Heart right ventricle (tissue), 16 donors: Measurements from ENCODE around the gene SLC46A3. TPM values are rescaled to one million over a fixed set of nuclear protein-coding genes. Genes with fewer than 3 reads are reported as not detected.

Experiments
- ATAC-seq, 8 donors: fragments of 200-7000 bp; cut with Tn5 transposase; one replicate each; pipeline ENCODE4 v1.9.1; 2020; ENCODE audit warnings: mild to moderate bottlenecking in 8 of 8, moderate library complexity in 8 of 8, moderate number of reproducible peaks in 1 of 8
- DNase-seq, 2 donors: peaks; one replicate each; pipeline ENCODE4 v3.0.0-alpha.2; 2020
- H3K27ac ChIP-seq, 10 donors: fragments of 200-600 bp; sonication (generic) in 2 of 10; one replicate each; pipeline versions ENCODE4 v1.5.0 to v1.8.0; 2020 to 2022; ENCODE audit warnings: mild to moderate bottlenecking in 3 of 10
- H3K27me3 ChIP-seq, 7 donors: fragments of 200-600 bp; one replicate each; pipeline ENCODE4 v1.8.0; 2021 to 2022; ENCODE audit warnings: mild to moderate bottlenecking in 2 of 7
- H3K36me3 ChIP-seq, 9 donors: fragments of 200-600 bp; sonication (generic) in 1 of 9; one replicate each; pipeline versions ENCODE4 v1.5.0 to v1.8.0; 2020 to 2022; ENCODE audit warnings: mild to moderate bottlenecking in 2 of 9
- H3K4me1 ChIP-seq, 9 donors: fragments of 200-600 bp; sonication (generic) in 1 of 9; one replicate each; pipeline versions ENCODE4 v1.5.0 to v1.8.0; 2020 to 2022; ENCODE audit warnings: mild to moderate bottlenecking in 4 of 9
- H3K4me3 ChIP-seq, 10 donors: fragments of 200-600 bp; sonication (generic) in 2 of 10; one replicate each; pipeline versions ENCODE4 v1.5.0 to v1.8.0; 2020 to 2022; ENCODE audit warnings: mild to moderate bottlenecking in 7 of 10, moderate library complexity in 2 of 10
- H3K9me3 ChIP-seq, 11 donors: fragments of 200-600 bp in 10 of 11; sonication (generic) in 2 of 11; one replicate each; pipeline versions ENCODE4 v1.5.0 to v1.8.0; 2013 to 2022; ENCODE audit warnings: mild to moderate bottlenecking in 2 of 11, control low read depth in 1 of 11, moderate library complexity in 1 of 11
- CTCF ChIP-seq, 9 donors: fragments of 200-600 bp; sonication (generic) in 2 of 9; IDR thresholded peaks; one replicate each; pipeline versions ENCODE4 v1.5.0 to v1.8.0; 2021 to 2022; ENCODE audit warnings: antibody characterized with exemption in 9 of 9, mild to moderate bottlenecking in 5 of 9, moderate library complexity in 1 of 9
- WGBS, 2 donors: extraction: QIAGEN DNeasy Blood & Tissue Kit; methylation state at CpG; one replicate each; pipeline ENCODE4 v1.1.7; 2013; ENCODE audit warnings: inconsistent platforms in 1 of 2; 5-methylcytosine and 5-hydroxymethylcytosine counted together
- intact Hi-C, 10 donors: fragments of 100-400 bp; cut with DNase I; formaldehyde crosslinking; loops; one replicate each; pipeline versions ENCODE4 v1.11.1 to v1.14.2; 2022
- polyA plus RNA-seq, 2 donors: library from polyadenylated mRNA; stranded (reverse); fragments of 200-250 nt; gene quantifications; one replicate each; pipeline ENCODE4 v1.2.3, GENCODE V29; 2013
- total RNA-seq, 10 donors: library from RNA; stranded (reverse); fragmentation: NEBNext Ultra II Directional in 3 of 10; extraction: Animal tissue kit (Norgen Biotek cat#: 25700) in 3 of 10; gene quantifications; one replicate each; pipeline versions ENCODE4 v1.2.1 to v1.2.4, GENCODE V29; 2021 to 2023
- donor health status: Arrhythmogenic right ventricular cardiomyopathy.
- donor health status: ischemic (EF 13 %, LVEDD 7.1; RV severe dilation, severe dysfunction).
- donor health status: healthy with polysubstance abuse.
- donor health status: DM: no; HTN: yes; CAD: no.
- donor health status: DM: no; HTN: no; CAD: no.
- donor health status: ischemic (EF 25% LVEDD 6.9; RV normal size, moderate dysfunction).
- donor health status: ischemic (EF 25% LVEDD 5.7; RV mildly dilated, moderate dysfunction).
- donor health status: healthy.
- donor health status: DM: yes; HTN: yes; CAD: no.
- donor health status: Ischemic cardiomyopathy.
- donor health status: ischemic (EF 35%, LVEDD 5.7; RV mildly dilated, moderate dysfunction).
- donor health status: nonischemic (EF 11% LVEDD 7.7; RV severe dilation, severe dysfunction).
- donor health status: DM: yes; HTN: yes; CAD: no.
- donor health status: PGD.
- donor health status: ischemic (EF 29% LVEDD 5.4; RV normal size, mild dysfunction).
- donor health status: nonischemic (EF 23%, LVEDD 6.1; RV moderate dilation, normal function).

Gene SLC46A3
- total and polyA plus RNA-seq, 12 donors = 9.1 to 19.3 (median 13.0) TPM

GRCh38 chr13:28730762-28731161, 12.0 kb upstream of the SLC46A3 start:
- ATAC-seq = no peak
- 89 to 90% methylated on average over 3 of the region's 3 CpGs for WGBS, 2 donors

GRCh38 chr13:28729541-28729940, 10.8 kb upstream of the SLC46A3 start:
- Histone ChIP-seq H3K27me3 (peaks cover 0 to 7% (median 0%) of the 10 kb centered on the region in 7 donors), H3K9me3 (no peaks in the 10 kb centered on the region), H3K4me1 (no peaks in the 10 kb centered on the region), H3K4me3 (no peak overlapping the region), H3K27ac (no peak overlapping the region), H3K36me3 (no peaks in the 10 kb centered on the region)
- no peak for TF ChIP-seq CTCF (IDR thresholded peaks at IDR 0.05)
- intact Hi-C loops = no loop called here
- 41 to 51% methylated on average over 2 of the region's 2 CpGs for WGBS, 2 donors
- no peak for DNase-seq
- no peak for ATAC-seq

More at GRCh38 chr13:28730762-28731161, 12.0 kb upstream of the SLC46A3 start:
- Histone ChIP-seq H3K4me1 (no peaks in the 10 kb centered on the region), H3K9me3 (no peaks in the 10 kb centered on the region), H3K4me3 (no peak overlapping the region), H3K36me3 (no peaks in the 10 kb centered on the region), H3K27me3 (peaks cover 0 to 7% (median 0%) of the 10 kb centered on the region in 7 donors), H3K27ac (no peak overlapping the region)
- TF ChIP-seq CTCF (IDR thresholded peaks at IDR 0.05) = no peak
- intact Hi-C loops = no loop called here
- DNase-seq = no peak

GRCh38 chr13:28728642-28729041, 9.9 kb upstream of the SLC46A3 start:
- TF ChIP-seq CTCF (IDR thresholded peaks at IDR 0.05) = no peak
- ATAC-seq = no peak
- peaks cover 0 to 7% (median 0%) of the 10 kb centered on the region in 7 donors for H3K27me3 ChIP-seq
- H3K4me1 ChIP-seq = no peaks in the 10 kb centered on the region
- WGBS, 2 donors = 66 to 69% methylated on average over 2 of the region's 2 CpGs
- DNase-seq = no peak
- no peak overlapping the region for H3K4me3 ChIP-seq
- no peaks in the 10 kb centered on the region for H3K36me3 ChIP-seq
- no peaks in the 10 kb centered on the region for H3K9me3 ChIP-seq
- no peak overlapping the region for H3K27ac ChIP-seq
- intact Hi-C loops = no loop called here

- Histone ChIP-seq H3K4me3 (no peak overlapping the region), H3K27me3 (no peaks in the 10 kb centered on the region), H3K27ac (no peak overlapping the region), H3K36me3 (no peaks in the 10 kb centered on the region), H3K9me3 (no peaks in the 10 kb centered on the region), H3K4me1 (no peaks in the 10 kb centered on the region)
- no peak for TF ChIP-seq CTCF (IDR thresholded peaks at IDR 0.05)
- WGBS, 2 donors = 77 to 85% methylated on average over 3 of the region's 3 CpGs
- intact Hi-C loops = no loop called here
- no peak for DNase-seq
- no peak for ATAC-seq
These were observed 6.4 kb upstream of the SLC46A3 start for GRCh38 chr13:28725046-28725610.
